ENCODE data around the gene LRRC4C.

Gene LRRC4C

DNA sequence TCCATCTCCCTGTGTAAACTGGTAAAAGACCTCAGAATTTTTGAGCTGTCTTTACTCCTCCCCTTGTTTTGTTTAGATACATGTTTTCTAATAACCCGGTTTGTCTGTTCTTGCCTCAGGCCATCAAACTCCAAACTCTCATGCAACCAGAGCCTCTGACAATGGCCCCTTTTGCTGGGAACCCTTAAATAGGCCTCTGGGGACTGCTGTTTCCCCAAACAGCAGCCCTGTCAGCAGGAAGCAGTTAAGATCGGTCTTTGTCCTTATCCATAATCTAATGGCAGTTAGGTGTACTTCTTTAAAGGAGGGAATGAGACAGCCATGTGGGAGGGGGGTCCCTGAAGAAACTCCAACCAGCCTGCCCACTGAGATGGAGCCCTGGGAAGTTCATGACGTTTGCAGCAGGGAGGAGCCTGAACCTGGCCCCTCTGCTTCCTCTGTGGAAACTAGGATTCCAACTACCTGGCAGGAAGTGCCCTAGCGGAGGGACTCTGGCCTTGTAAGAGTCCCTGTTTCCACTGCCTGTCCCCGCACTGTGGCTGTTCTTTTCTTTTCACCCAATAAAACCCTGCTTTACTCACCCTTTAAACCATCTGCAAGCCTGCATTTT is 1354.4 kb downstream of the LRRC4C start:
- TF ChIP-seq TAF1 (IDR thresholded peaks at IDR 0.05; ENCODE audit: low read depth, low read length) (no peak), POLR2A (IDR thresholded peaks at IDR 0.05; ENCODE audit: low read depth, low read length) (no peak), PAX5 (IDR thresholded peaks at IDR 0.05; ENCODE audit: insufficient read depth, low read length, severe bottlenecking) (no peak), SPI1 (IDR thresholded peaks at IDR 0.05; ENCODE audit: low read depth, low read length) (no peak), POLR2AphosphoS5 (IDR thresholded peaks at IDR 0.05; ENCODE audit: low read depth, low read length) (no peak), POU2F2 (IDR thresholded peaks at IDR 0.05; ENCODE audit: low read depth, low read length) (no peak)
- FAIRE-seq = no peak
- DNase-seq (ENCODE audit: insufficient read length, low spot score) = no peak

DNA sequence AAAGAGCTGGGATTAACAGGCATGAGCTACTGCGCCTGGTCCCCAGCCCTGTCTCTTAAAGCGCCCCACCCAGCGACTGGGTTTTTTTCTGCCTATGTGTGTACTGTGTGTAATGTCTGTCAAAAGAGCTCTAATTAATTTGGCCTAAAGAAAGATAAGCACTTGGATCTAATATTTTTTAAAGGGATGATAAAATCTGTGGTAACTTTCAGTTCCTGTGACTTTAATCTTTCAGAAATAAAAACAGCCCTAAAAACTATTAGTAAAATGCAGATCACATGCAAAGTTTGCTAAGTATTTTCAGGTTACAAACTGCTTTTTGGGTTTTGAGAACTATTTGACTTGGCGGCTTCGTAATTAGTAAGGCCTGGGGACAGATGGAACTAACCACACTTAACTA is 1358.7 kb downstream of the LRRC4C start:
- FAIRE-seq = no peak
- no peak for DNase-seq (ENCODE audit: insufficient read length, low spot score)
- TF ChIP-seq POU2F2 (IDR thresholded peaks at IDR 0.05; ENCODE audit: low read depth, low read length) (no peak), PAX5 (IDR thresholded peaks at IDR 0.05; ENCODE audit: insufficient read depth, low read length, severe bottlenecking) (no peak), POLR2AphosphoS5 (IDR thresholded peaks at IDR 0.05; ENCODE audit: low read depth, low read length) (no peak), POLR2A (IDR thresholded peaks at IDR 0.05; ENCODE audit: low read depth, low read length) (no peak), TAF1 (IDR thresholded peaks at IDR 0.05; ENCODE audit: low read depth, low read length) (no peak), SPI1 (IDR thresholded peaks at IDR 0.05; ENCODE audit: low read depth, low read length) (no peak)

DNA sequence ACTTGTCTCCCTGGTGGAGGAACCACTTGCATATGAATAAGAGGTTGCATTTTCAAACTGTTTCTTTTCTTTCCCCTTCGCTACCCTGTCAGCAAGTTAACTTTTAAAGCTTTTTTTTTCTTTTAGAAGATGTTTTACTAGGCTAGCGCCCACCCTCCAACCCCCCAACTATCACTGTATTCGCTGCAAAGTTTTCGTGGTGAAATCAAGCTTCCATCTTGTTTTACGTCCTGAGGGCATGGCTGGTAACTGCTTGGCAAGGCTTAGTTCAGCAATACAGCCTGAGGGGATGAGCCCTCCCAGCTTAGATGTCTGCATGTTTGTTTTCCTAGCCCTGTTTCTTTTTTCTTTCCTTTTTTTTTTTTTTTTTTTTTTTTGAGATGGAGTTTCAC is 1359.3 kb downstream of the LRRC4C start:
- FAIRE-seq = no peak
- DNase-seq (ENCODE audit: insufficient read length, low spot score) = no peak
- TF ChIP-seq POLR2A (IDR thresholded peaks at IDR 0.05; ENCODE audit: low read depth, low read length) = no peak
- TF ChIP-seq POLR2AphosphoS5 (IDR thresholded peaks at IDR 0.05; ENCODE audit: low read depth, low read length) = no peak
- no peak for TF ChIP-seq SPI1 (IDR thresholded peaks at IDR 0.05; ENCODE audit: low read depth, low read length)
- TF ChIP-seq POU2F2 (IDR thresholded peaks at IDR 0.05; ENCODE audit: low read depth, low read length) = no peak
- TF ChIP-seq PAX5 (IDR thresholded peaks at IDR 0.05; ENCODE audit: insufficient read depth, low read length, severe bottlenecking) = no peak
- no peak for TF ChIP-seq TAF1 (IDR thresholded peaks at IDR 0.05; ENCODE audit: low read depth, low read length)

DNA sequence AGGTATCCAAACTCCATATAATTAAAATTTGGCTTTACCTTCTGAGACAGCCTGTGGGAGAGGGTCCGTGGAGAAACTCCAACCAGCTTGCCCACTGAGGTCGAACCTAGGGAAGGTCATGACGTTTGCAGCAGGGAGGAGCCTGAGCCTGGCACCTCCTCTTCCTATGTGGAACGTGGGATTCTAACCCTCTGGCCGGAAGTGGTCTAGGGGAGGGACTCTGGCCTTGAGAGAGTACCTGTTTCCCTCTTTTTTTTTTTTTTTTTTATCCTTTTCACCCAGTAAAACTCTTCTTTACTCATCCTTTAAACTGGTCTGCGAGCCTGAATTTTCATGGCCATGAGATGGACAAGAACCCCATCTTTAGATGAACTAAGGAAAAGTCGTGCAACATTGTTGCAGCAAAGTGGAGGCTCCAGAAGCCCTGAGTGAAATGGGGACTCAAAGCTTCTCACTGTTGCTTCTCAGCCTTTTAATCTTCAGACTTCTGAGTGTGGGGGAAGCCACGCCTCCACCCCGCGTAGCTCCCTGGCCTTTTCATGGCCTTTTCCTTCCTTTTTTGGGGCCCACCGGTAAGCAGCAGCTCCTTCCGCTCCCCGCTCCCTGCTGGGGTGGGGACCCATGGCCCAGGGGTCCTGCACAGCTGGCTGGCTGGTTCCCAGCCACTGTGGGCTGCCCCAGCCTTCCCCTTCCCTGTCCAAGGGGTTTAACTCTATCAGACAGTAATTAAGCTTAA is 1359.9 kb downstream of the LRRC4C start:
- DNase-seq (ENCODE audit: insufficient read length, low spot score) (no peak), FAIRE-seq (no peak)
- TF ChIP-seq SPI1 (IDR thresholded peaks at IDR 0.05; ENCODE audit: low read depth, low read length) = no peak
- TF ChIP-seq POU2F2 (IDR thresholded peaks at IDR 0.05; ENCODE audit: low read depth, low read length) = no peak
- no peak for TF ChIP-seq POLR2AphosphoS5 (IDR thresholded peaks at IDR 0.05; ENCODE audit: low read depth, low read length)
- no peak for TF ChIP-seq TAF1 (IDR thresholded peaks at IDR 0.05; ENCODE audit: low read depth, low read length)
- TF ChIP-seq POLR2A (IDR thresholded peaks at IDR 0.05; ENCODE audit: low read depth, low read length) = no peak
- TF ChIP-seq PAX5 (IDR thresholded peaks at IDR 0.05; ENCODE audit: insufficient read depth, low read length, severe bottlenecking) = no peak

DNA sequence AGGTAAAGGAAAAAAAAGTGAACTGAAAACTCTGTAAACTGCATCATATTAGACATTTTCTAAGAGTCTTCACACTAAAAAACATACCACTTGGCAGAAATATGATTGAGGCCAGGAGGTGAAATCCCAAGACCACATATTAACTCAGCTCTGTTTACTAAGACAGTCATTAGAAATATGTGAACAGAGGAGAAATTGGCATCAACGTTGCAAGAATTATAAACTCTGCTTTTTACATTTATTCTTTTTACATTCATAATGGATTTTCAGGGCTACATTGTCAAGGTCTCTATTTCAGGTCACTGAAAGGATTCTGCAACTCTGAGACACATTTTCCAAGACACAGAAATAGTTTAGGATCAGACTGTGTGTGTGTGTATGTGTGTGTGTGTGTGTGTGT is 1364.0 kb downstream of the LRRC4C start:
- no peak for TF ChIP-seq POLR2A (IDR thresholded peaks at IDR 0.05; ENCODE audit: low read depth, low read length)
- no peak for TF ChIP-seq PAX5 (IDR thresholded peaks at IDR 0.05; ENCODE audit: insufficient read depth, low read length, severe bottlenecking)
- no peak for TF ChIP-seq POLR2AphosphoS5 (IDR thresholded peaks at IDR 0.05; ENCODE audit: low read depth, low read length)
- TF ChIP-seq TAF1 (IDR thresholded peaks at IDR 0.05; ENCODE audit: low read depth, low read length) = no peak
- TF ChIP-seq SPI1 (IDR thresholded peaks at IDR 0.05; ENCODE audit: low read depth, low read length) = no peak
- TF ChIP-seq POU2F2 (IDR thresholded peaks at IDR 0.05; ENCODE audit: low read depth, low read length) = no peak
- DNase-seq (ENCODE audit: insufficient read length, low spot score) (no peak), FAIRE-seq (no peak)

DNA sequence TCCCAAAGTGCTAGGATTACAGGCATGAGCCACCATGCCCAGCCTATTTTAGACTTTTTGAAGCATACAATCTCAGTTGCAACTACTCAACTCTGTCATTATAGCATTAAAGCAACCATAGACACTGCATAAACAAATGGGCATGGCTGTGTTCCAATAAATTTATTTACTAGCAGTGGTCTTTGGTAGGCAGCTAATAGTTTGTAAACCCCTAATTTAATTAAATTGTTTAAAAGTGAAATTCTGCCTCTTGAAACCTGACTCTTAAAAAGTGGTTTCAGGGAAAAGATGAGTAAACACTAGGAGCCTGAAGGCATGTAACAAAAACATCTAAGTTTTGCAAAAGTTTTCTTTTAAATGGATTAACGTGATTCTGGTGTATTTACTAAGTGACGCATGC is 1364.5 kb downstream of the LRRC4C start:
- DNase-seq (ENCODE audit: insufficient read length, low spot score) (no peak), FAIRE-seq (no peak)
- no peak for TF ChIP-seq POLR2A (IDR thresholded peaks at IDR 0.05; ENCODE audit: low read depth, low read length)
- no peak for TF ChIP-seq PAX5 (IDR thresholded peaks at IDR 0.05; ENCODE audit: insufficient read depth, low read length, severe bottlenecking)
- no peak for TF ChIP-seq POU2F2 (IDR thresholded peaks at IDR 0.05; ENCODE audit: low read depth, low read length)
- no peak for TF ChIP-seq SPI1 (IDR thresholded peaks at IDR 0.05; ENCODE audit: low read depth, low read length)
- TF ChIP-seq TAF1 (IDR thresholded peaks at IDR 0.05; ENCODE audit: low read depth, low read length) = no peak

DNA sequence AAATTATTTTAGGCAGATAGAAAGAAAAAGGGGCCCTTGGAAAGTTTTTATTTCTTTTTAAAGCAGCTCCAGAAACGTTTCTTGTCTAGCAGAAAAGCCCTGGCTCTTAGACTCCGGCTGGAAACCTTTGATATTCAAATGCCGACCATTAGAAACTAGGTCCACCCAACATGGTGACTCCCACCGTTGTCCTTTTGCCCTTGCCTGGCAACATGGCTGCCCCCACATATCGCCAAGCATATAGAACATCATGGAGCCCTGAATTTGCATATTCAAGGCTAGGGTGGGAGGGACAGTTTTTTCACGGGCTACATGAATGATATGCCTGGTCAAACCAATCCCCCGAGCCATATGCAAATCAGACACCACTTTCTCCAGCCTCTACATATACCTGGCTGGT is 1379.0 kb downstream of the LRRC4C start:
- DNase-seq (ENCODE audit: insufficient read length, low spot score) (no peak), FAIRE-seq (no peak)
- TF ChIP-seq POU2F2 (IDR thresholded peaks at IDR 0.05; ENCODE audit: low read depth, low read length) (no peak), SPI1 (IDR thresholded peaks at IDR 0.05; ENCODE audit: low read depth, low read length) (no peak), POLR2AphosphoS5 (IDR thresholded peaks at IDR 0.05; ENCODE audit: low read depth, low read length) (no peak), PAX5 (IDR thresholded peaks at IDR 0.05; ENCODE audit: insufficient read depth, low read length, severe bottlenecking) (no peak), TAF1 (IDR thresholded peaks at IDR 0.05; ENCODE audit: low read depth, low read length) (no peak), POLR2A (IDR thresholded peaks at IDR 0.05; ENCODE audit: low read depth, low read length) (no peak)

Data from GM12891 (cell line).